IMR-90 (cell line): ENCODE data around the gene COL9A3. TPM values are rescaled to one million over a fixed set of nuclear protein-coding genes. Genes with fewer than 3 reads are reported as not detected.

Source experiments
- ATAC-seq: fragments of 200-7000 bp; cut with Tn5 transposase; 2 replicates; pipeline ENCODE4 v1.9.1; 2020; ENCODE audit warnings: low read depth, mild to moderate bottlenecking, moderate library complexity
- BruUV-seq: library from RNA; stranded (reverse); fragments of 400-500 nt; replicated peaks from 2 replicates; lab custom pipeline; 2021; lab: Mats Ljungman, UMichigan
- CTCF ChIA-PET: fragments of 300-600 bp; formaldehyde crosslinking; extraction: SDS; loops from one replicate; lab custom pipeline; 2021; ENCODE audit warnings: antibody characterized with exemption; lab: Yijun Ruan, JAX
- POLR2A ChIA-PET: fragments of 300-600 bp; sonication (Branson Sonifier 250); formaldehyde crosslinking; loops from one replicate; lab custom pipeline; 2022; ENCODE audit warnings: antibody characterized with exemption; ENCODE audit not compliant: unreplicated experiment; lab: Charles Lee
- DNase-seq: peaks from one replicate; pipeline ENCODE4 v3.0.0; 2013
- H2AFZ ChIP-seq: replicated peaks from 2 replicates; pipeline ENCODE3; 2013; ENCODE audit warnings: low read length, mild to moderate bottlenecking; ENCODE audit not compliant: poor library complexity
- H2AK5ac ChIP-seq: 2 replicates; pipeline ENCODE4 v1.6.1; 2013; ENCODE audit warnings: low read depth, low read length, inconsistent platforms
- H2AK9ac ChIP-seq: replicated peaks from 2 replicates; pipeline ENCODE3; 2013; ENCODE audit warnings: mild to moderate bottlenecking, low read depth, low read length, moderate library complexity; ENCODE audit not compliant: poor library complexity
- H2BK120ac ChIP-seq: 2 replicates; pipeline ENCODE4 v1.6.1; 2013; ENCODE audit warnings: low read depth, low read length, inconsistent platforms
- H2BK15ac ChIP-seq: 3 replicates; pipeline ENCODE4 v1.6.1; 2013; ENCODE audit warnings: low read depth, low read length, inconsistent platforms
- H2BK20ac ChIP-seq: 2 replicates; pipeline ENCODE4 v1.6.1; 2013; ENCODE audit warnings: low read depth, mild to moderate bottlenecking, inconsistent platforms, low read length, moderate library complexity
- H2BK5ac ChIP-seq: 2 replicates; pipeline ENCODE4 v1.6.1; 2013; ENCODE audit warnings: mild to moderate bottlenecking, low read depth, low read length, inconsistent platforms; ENCODE audit not compliant: poor library complexity, severe bottlenecking
- H3K14ac ChIP-seq: replicated peaks from 2 replicates; pipeline ENCODE4 v1.6.1; 2013; ENCODE audit warnings: low read depth, low read length, inconsistent platforms
- H3K18ac ChIP-seq: 2 replicates; pipeline ENCODE4 v1.6.1; 2013; ENCODE audit warnings: low read depth, low read length, control low read depth
- H3K23ac ChIP-seq: 2 replicates; pipeline ENCODE4 v1.6.1; 2013; ENCODE audit warnings: low read depth, low read length, inconsistent platforms
- H3K27ac ChIP-seq: 2 replicates; pipeline ENCODE4 v1.5.1; 2013; ENCODE audit warnings: mild to moderate bottlenecking, control low read depth, low read length; ENCODE audit not compliant: insufficient read depth
- H3K27me3 ChIP-seq: 2 replicates; pipeline ENCODE4 v1.6.1; 2013; ENCODE audit warnings: low read length; ENCODE audit not compliant: control insufficient read depth, insufficient read depth
- H3K36me3 ChIP-seq: 2 replicates; pipeline ENCODE4 v1.6.1; 2013; ENCODE audit warnings: low read length, mixed read lengths; ENCODE audit not compliant: control insufficient read depth, insufficient read depth
- H3K4ac ChIP-seq: 2 replicates; pipeline ENCODE4 v1.6.1; 2013; ENCODE audit warnings: low read depth, low read length, inconsistent platforms
- H3K4me1 ChIP-seq: 2 replicates; pipeline ENCODE4 v1.6.1; 2013; ENCODE audit warnings: low read length, mixed read lengths; ENCODE audit not compliant: control insufficient read depth, insufficient read depth
- H3K4me2 ChIP-seq: 2 replicates; pipeline ENCODE4 v1.6.1; 2013; ENCODE audit warnings: low read depth, mild to moderate bottlenecking, control low read depth, low read length, moderate library complexity
- H3K4me3 ChIP-seq: 2 replicates; pipeline ENCODE4 v1.5.1; 2013; ENCODE audit warnings: low read depth, mild to moderate bottlenecking, control low read depth, low read length, moderate library complexity; ENCODE audit not compliant: insufficient read depth
- H3K56ac ChIP-seq: 2 replicates; pipeline ENCODE4 v1.6.1; 2013; ENCODE audit warnings: low read length, inconsistent platforms; ENCODE audit not compliant: insufficient read depth; ENCODE audit errors: extremely low read depth
- H3K79me1 ChIP-seq, 2 experiments: 2 replicates each; pipeline ENCODE4 v1.6.1; 2013; ENCODE audit warnings: low read length in 2 of 2, inconsistent platforms in 1 of 2, low read depth in 1 of 2
- H3K9ac ChIP-seq: 2 replicates; pipeline ENCODE4 v1.6.1; 2013; ENCODE audit warnings: low read depth, low read length, control low read depth
- H3K9me1 ChIP-seq: 2 replicates; pipeline ENCODE4 v1.6.1; 2013; ENCODE audit warnings: low read length, inconsistent platforms; ENCODE audit not compliant: insufficient read depth
- H3K9me3 ChIP-seq: 2 replicates; pipeline ENCODE4 v1.6.1; 2013; ENCODE audit warnings: low read length; ENCODE audit not compliant: control insufficient read depth, insufficient read depth
- H4K20me1 ChIP-seq: 2 replicates; pipeline ENCODE4 v1.6.1; 2013; ENCODE audit warnings: low read length, inconsistent platforms; ENCODE audit not compliant: insufficient read depth
- H4K5ac ChIP-seq: 2 replicates; pipeline ENCODE4 v1.6.1; 2013; ENCODE audit warnings: mild to moderate bottlenecking, low read depth, low read length, control low read depth
- H4K8ac ChIP-seq, 2 experiments: 2 replicates each; pipeline ENCODE4 v1.6.1; 2013; ENCODE audit warnings: low read depth in 2 of 2, low read length in 2 of 2, control low read depth in 1 of 2, inconsistent platforms in 1 of 2
- H4K91ac ChIP-seq: 2 replicates; pipeline ENCODE4 v1.6.1; 2013; ENCODE audit warnings: low read depth, low read length, inconsistent platforms; ENCODE audit not compliant: insufficient read depth
- BHLHE40 ChIP-seq: fragments of 150-350 bp; IDR thresholded peaks from 2 replicates; pipeline ENCODE4 v1.6.1; 2016; ENCODE audit warnings: mild to moderate bottlenecking, low read depth, low read length
- CHD1 ChIP-seq: IDR thresholded peaks from 2 replicates; pipeline ENCODE4 v1.6.1; 2012; ENCODE audit warnings: low read depth, low read length, improper control_type of control experiment
- MAZ ChIP-seq: IDR thresholded peaks from 2 replicates; pipeline ENCODE4 v1.6.1; 2012; ENCODE audit warnings: low read depth, mild to moderate bottlenecking, low read length, improper control_type of control experiment, moderate library complexity, borderline replicate concordance
- RAD21 ChIP-seq: IDR thresholded peaks from 2 replicates; pipeline ENCODE4 v1.6.1; 2012; ENCODE audit warnings: low read length, improper control_type of control experiment
- RCOR1 ChIP-seq: IDR thresholded peaks from 2 replicates; pipeline ENCODE4 v1.6.1; 2012; ENCODE audit warnings: mild to moderate bottlenecking, low read length, improper control_type of control experiment; ENCODE audit not compliant: insufficient replicate concordance
- RFX5 ChIP-seq: IDR thresholded peaks from 2 replicates; pipeline ENCODE4 v1.8.0; 2012; ENCODE audit warnings: low read depth, mild to moderate bottlenecking, low read length, moderate library complexity
- WGBS, 2 experiments: methylation state at CpG; one replicate each; pipeline versions ENCODE4 v1.1.5 to v1.1.7; 2013; ENCODE audit warnings: missing lambda C conversion rate in 2 of 2; ENCODE audit not compliant: insufficient read length in 1 of 2; ENCODE audit errors: extremely low coverage in 2 of 2; 5-methylcytosine and 5-hydroxymethylcytosine counted together
- dilution Hi-C: fragments of 300-500 bp; cut with HindIII; formaldehyde crosslinking; loops from one replicate; pipeline ENCODE4 v1.14.3; 2018; ENCODE audit warnings: low sequenced_read_pairs; ENCODE audit not compliant: unreplicated experiment
- in situ Hi-C: fragments of 300-500 bp; cut with MboI; formaldehyde crosslinking; loops from 3 replicates; pipeline ENCODE4 v1.14.3; 2019; ENCODE audit warnings: low sequenced_read_pairs, inconsistent platforms, mixed read lengths
- intact Hi-C: fragments of 100-400 bp; cut with micrococcal nuclease; formaldehyde crosslinking; loops from 2 replicates; pipeline ENCODE4 v1.10.0; 2022
- polyA plus RNA-seq, 3 experiments: library from polyadenylated mRNA; depleted of rRNA; stranded (reverse); fragments of >200 nt; gene quantifications; 2 replicates each; pipeline ENCODE4 v1.2.3, GENCODE V29; 2012; ENCODE audit warnings: low replicate concordance in 1 of 3
- total RNA-seq: library from RNA; depleted of rRNA; stranded (reverse); fragments of >200 nt; gene quantifications from 2 replicates; pipeline ENCODE4 v1.2.3, GENCODE V29; 2012

COL9A3 gene
- total and polyA plus RNA-seq, 2 of the 4 experiments (the other 2 are of a cell fraction), result 0.36 to 1.4 TPM

- no peak overlapping the region for H2AK5ac ChIP-seq
- no peak overlapping the region for H2AFZ ChIP-seq
- H3K56ac ChIP-seq, result no peak overlapping the region
- ATAC-seq (no peak), DNase-seq (no peak)
- H4K20me1 ChIP-seq, result peaks cover 20% of the 10 kb centered on the region
- TF ChIP-seq RFX5 (no peak), MAZ (no peak), RAD21 (no peak), BHLHE40 (no peak), RCOR1 (no peak), CHD1 (no peak)
- H2BK20ac ChIP-seq, result no peak overlapping the region
- no peak overlapping the region for H3K18ac ChIP-seq
- no peak overlapping the region for H3K4me2 ChIP-seq
- no peak overlapping the region for H3K14ac ChIP-seq
- H2BK120ac ChIP-seq, result no peak overlapping the region
- no peak overlapping the region for H3K4me3 ChIP-seq
- peaks cover 11% of the 10 kb centered on the region for H3K4me1 ChIP-seq
- H3K9me3 ChIP-seq, result no peaks in the 10 kb centered on the region
- H4K8ac ChIP-seq, result no peak overlapping the region
- H3K4ac ChIP-seq, result no peak overlapping the region
- H3K23ac ChIP-seq, result no peak overlapping the region
- H2BK15ac ChIP-seq, result no peak overlapping the region
- peaks cover 11 to 54% of the 10 kb centered on the region in 2 experiments for H3K79me1 ChIP-seq
- H3K9ac ChIP-seq, result no peak overlapping the region
- H3K27me3 ChIP-seq, result no peaks in the 10 kb centered on the region
- H4K91ac ChIP-seq, result no peak overlapping the region
- H4K5ac ChIP-seq, result no peak overlapping the region
- dilution Hi-C loops (no loop called here), intact Hi-C loops (no loop called here), in situ Hi-C loops (no loop called here)
- H3K27ac ChIP-seq, result no peak overlapping the region
- BruUV-seq, result no TSS peak
- peaks cover 11% of the 10 kb centered on the region for H3K9me1 ChIP-seq
- H3K36me3 ChIP-seq, result peaks cover 72% of the 10 kb centered on the region
- 100% methylated on average over 3 of the region's 9 CpGs; no CpG with 5 or more reads in 1 of the 2 experiments for WGBS, 2 experiments
- H2BK5ac ChIP-seq, result no peak overlapping the region
- ChIA-PET POLR2A (no interaction called here), CTCF (interaction anchor here (0.9 to 1.7 kb wide), 2 partner anchors 10 to 14 kb away, joined by 3 to 6 read pairs; no protein-coding TSS in a partner anchor)
- no peak overlapping the region for H2AK9ac ChIP-seq
These were observed 73.0 kb downstream of the COL9A3 start for GRCh38 chr20:62889871-62890270.
